ENCODE data around the gene TNNT3.

DNA sequence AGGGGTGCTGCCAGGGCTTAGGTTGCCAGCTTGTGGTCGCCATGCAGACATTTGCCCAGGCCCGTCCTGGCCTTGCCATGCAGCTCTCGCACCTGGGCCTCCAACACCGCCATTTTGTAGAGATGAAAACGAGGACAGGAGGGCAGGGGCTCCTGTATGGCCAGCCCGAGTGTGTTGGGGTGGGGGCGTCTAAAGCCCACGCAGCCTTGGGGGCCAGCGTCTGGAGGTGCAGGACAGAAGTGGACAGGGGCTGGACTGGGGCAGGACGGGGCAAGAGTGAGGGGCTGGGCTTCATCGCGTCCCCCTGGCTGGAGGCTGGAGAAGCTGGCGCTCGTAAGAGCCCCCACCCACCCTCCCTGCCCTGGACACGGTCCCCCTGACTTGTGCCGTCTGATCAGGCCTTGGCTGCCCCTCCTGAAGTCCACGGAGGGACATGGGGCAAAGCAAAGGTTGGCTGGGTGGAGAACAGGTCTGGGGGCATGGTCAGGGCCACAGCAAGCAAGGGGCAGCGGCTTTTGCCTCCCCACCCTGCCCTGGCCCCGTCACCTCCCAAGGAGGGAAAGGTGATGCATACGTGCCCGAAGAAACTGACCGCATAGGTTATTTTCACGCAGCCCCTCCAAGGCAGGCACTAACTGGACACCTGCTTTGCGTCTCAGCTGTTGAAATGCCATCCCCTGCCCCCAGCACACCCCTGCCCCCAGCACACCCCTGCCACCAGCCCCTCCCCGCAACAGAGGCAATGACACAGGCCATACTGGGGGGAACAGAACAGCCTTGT, 815 bp downstream of the TNNT3 start:
- TF ChIP-seq, protein P1, sequence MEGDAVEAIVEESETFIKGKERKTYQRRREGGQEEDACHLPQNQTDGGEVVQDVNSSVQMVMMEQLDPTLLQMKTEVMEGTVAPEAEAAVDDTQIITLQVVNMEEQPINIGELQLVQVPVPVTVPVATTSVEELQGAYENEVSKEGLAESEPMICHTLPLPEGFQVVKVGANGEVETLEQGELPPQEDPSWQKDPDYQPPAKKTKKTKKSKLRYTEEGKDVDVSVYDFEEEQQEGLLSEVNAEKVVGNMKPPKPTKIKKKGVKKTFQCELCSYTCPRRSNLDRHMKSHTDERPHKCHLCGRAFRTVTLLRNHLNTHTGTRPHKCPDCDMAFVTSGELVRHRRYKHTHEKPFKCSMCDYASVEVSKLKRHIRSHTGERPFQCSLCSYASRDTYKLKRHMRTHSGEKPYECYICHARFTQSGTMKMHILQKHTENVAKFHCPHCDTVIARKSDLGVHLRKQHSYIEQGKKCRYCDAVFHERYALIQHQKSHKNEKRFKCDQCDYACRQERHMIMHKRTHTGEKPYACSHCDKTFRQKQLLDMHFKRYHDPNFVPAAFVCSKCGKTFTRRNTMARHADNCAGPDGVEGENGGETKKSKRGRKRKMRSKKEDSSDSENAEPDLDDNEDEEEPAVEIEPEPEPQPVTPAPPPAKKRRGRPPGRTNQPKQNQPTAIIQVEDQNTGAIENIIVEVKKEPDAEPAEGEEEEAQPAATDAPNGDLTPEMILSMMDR (IDR thresholded peaks at IDR 0.05; ENCODE audit: low read length), result no peak
- TF ChIP-seq EZH2phosphoT487 (IDR thresholded peaks at IDR 0.05; ENCODE audit: low read length), result no peak
- no peak for TF ChIP-seq EZH2 (optimal IDR thresholded peaks at IDR 0.05; ENCODE audit: low read depth, low read length)
